Measurements from ENCODE around the gene PRKCH. TPM values are rescaled to one million over a fixed set of nuclear protein-coding genes. Genes with fewer than 3 reads are reported as not detected.

Gene PRKCH
- total RNA-seq, 3 donors from 2014 or later: 109 to 141 (median 134) TPM

DNA sequence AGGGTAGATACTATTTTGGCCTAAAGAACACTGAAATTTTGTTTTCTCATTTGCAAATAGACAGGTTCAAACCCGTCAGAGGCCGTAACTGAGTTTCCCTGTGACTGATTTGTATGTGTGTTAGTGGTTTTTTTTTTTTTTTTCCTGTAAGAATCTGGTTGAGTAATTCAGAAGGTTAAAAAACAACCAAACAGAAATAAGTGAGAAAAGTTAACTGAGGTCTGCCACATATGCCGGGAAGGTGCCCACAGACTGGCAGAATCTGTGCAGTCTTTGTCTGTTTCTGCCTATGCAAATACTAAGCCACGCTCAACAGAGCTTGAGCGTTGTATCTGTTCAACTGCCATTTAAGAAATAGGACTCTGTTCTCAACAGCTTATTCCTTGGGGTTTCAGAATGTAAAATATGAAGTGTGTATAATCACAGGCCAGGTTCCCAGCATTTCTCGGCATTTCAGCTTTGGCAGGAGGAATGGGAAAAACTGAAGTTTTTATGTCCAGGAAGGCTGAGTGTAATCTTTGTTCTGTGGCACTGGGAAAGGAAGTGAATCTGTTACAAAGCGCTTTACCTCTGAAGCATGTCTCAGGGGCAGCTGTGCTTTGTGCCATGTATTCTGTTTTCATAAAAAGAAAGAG lies 181.9 kb downstream of the PRKCH start:
- Mint-ChIP-seq H3K36me3 (ENCODE audit: insufficient read depth) (peaks cover 44% of the 10 kb centered on the region), H3K4me1 (ENCODE audit: low read depth) (peaks cover 95% of the 10 kb centered on the region), H3K27me3 (ENCODE audit: low read depth) (no peaks in the 10 kb centered on the region), H3K4me3 (peak overlapping the region; percentile 66), H3K9me3 (peaks cover 3% of the 10 kb centered on the region)
- DNase-seq (peak; percentile 55), ATAC-seq (peak; percentile 87 to 89)

- H3K4me1 Mint-ChIP-seq (ENCODE audit: low read depth): peaks cover 93% of the 10 kb centered on the region
- no peaks in the 10 kb centered on the region for H3K27me3 Mint-ChIP-seq (ENCODE audit: low read depth)
- H3K36me3 Mint-ChIP-seq (ENCODE audit: insufficient read depth): peaks cover 41% of the 10 kb centered on the region
- H3K9me3 Mint-ChIP-seq: peaks cover 3% of the 10 kb centered on the region
- ATAC-seq (no peak), DNase-seq (no peak)
- no peak overlapping the region for H3K4me3 Mint-ChIP-seq
These were observed 183.5 kb downstream of the PRKCH start for GRCh38 chr14:61504901-61505300.

GRCh38 chr14:61505815-61506809 lies 184.7 kb downstream of the PRKCH start:
- H3K9me3 Mint-ChIP-seq: peaks cover 3% of the 10 kb centered on the region
- no peak overlapping the region for H3K4me3 Mint-ChIP-seq
- H3K36me3 Mint-ChIP-seq (ENCODE audit: insufficient read depth): peaks cover 43% of the 10 kb centered on the region
- no peaks in the 10 kb centered on the region for H3K27me3 Mint-ChIP-seq (ENCODE audit: low read depth)
- H3K4me1 Mint-ChIP-seq (ENCODE audit: low read depth): peaks cover 96% of the 10 kb centered on the region
- DNase-seq (no peak), ATAC-seq (no peak)

GRCh38 chr14:61508526-61508925 lies 187.1 kb downstream of the PRKCH start:
- H3K4me3 Mint-ChIP-seq: no peak overlapping the region

GRCh38 chr14:61510736-61511557 lies 189.6 kb downstream of the PRKCH start:
- peaks cover 90% of the 10 kb centered on the region for H3K4me1 Mint-ChIP-seq (ENCODE audit: low read depth)
- no peaks in the 10 kb centered on the region for H3K9me3 Mint-ChIP-seq
- peak overlapping the region; percentile 46 for H3K4me3 Mint-ChIP-seq
- peaks cover 40% of the 10 kb centered on the region for H3K36me3 Mint-ChIP-seq (ENCODE audit: insufficient read depth)
- H3K27me3 Mint-ChIP-seq (ENCODE audit: low read depth): no peaks in the 10 kb centered on the region
- ATAC-seq (peak; percentile 36 to 43), DNase-seq (peak; percentile 20)

More at GRCh38 chr14:61508526-61508925, 187.1 kb downstream of the PRKCH start:
- DNase-seq (no peak), ATAC-seq (no peak)
- Mint-ChIP-seq H3K27me3 (ENCODE audit: low read depth) (no peaks in the 10 kb centered on the region), H3K9me3 (peaks cover 3% of the 10 kb centered on the region), H3K36me3 (ENCODE audit: insufficient read depth) (peaks cover 45% of the 10 kb centered on the region), H3K4me1 (ENCODE audit: low read depth) (peaks cover 93% of the 10 kb centered on the region)

- Mint-ChIP-seq H3K4me3 (peak overlapping the region; percentile 46), H3K27me3 (ENCODE audit: low read depth) (no peaks in the 10 kb centered on the region), H3K36me3 (ENCODE audit: insufficient read depth) (peaks cover 42% of the 10 kb centered on the region), H3K4me1 (ENCODE audit: low read depth) (peaks cover 90% of the 10 kb centered on the region), H3K9me3 (no peaks in the 10 kb centered on the region)
- ATAC-seq (peak; percentile 82 to 86), DNase-seq (peak; percentile 63)
These were observed 190.2 kb downstream of the PRKCH start for GRCh38 chr14:61511558-61511948.

- Mint-ChIP-seq H3K27me3 (ENCODE audit: low read depth) (no peaks in the 10 kb centered on the region), H3K4me3 (peak overlapping the region; percentile 46), H3K4me1 (ENCODE audit: low read depth) (peaks cover 90% of the 10 kb centered on the region), H3K9me3 (no peaks in the 10 kb centered on the region), H3K36me3 (ENCODE audit: insufficient read depth) (peaks cover 41% of the 10 kb centered on the region)
- DNase-seq (no peak), ATAC-seq (peak; percentile 19 to 38)
These were observed 190.9 kb downstream of the PRKCH start for GRCh38 chr14:61512026-61512834.

- Mint-ChIP-seq H3K9me3 (no peaks in the 10 kb centered on the region), H3K4me3 (no peak overlapping the region), H3K4me1 (ENCODE audit: low read depth) (peaks cover 86% of the 10 kb centered on the region), H3K27me3 (ENCODE audit: low read depth) (no peaks in the 10 kb centered on the region), H3K36me3 (ENCODE audit: insufficient read depth) (peaks cover 29% of the 10 kb centered on the region)
- DNase-seq (no peak), ATAC-seq (no peak)
These were observed 192.8 kb downstream of the PRKCH start for GRCh38 chr14:61513986-61514830.

DNA sequence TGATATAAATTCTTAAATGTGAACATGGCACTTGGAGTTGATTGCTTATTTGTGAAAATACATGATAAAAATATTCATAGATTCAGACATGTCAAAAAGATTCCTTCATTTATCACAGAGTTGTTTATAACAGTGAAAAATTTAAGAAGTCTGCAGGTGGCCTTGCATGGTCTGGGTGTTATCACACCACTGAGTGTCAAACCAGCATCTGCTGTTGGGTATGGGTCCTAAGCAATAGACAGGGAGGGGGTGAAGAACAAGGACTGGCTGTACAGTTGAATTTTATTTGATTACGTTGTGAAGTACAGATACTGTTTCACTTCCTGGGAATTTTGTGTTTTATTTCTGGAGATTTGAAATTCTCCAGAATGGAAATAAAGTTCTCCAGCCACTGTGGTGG lies 193.5 kb downstream of the PRKCH start:
- no peak for ATAC-seq
- Mint-ChIP-seq H3K9me3 (no peaks in the 10 kb centered on the region), H3K4me3 (no peak overlapping the region), H3K36me3 (ENCODE audit: insufficient read depth) (peaks cover 26% of the 10 kb centered on the region), H3K27me3 (ENCODE audit: low read depth) (no peaks in the 10 kb centered on the region), H3K4me1 (ENCODE audit: low read depth) (peaks cover 85% of the 10 kb centered on the region)
- no peak for DNase-seq

- Mint-ChIP-seq H3K4me1 (ENCODE audit: low read depth) (peaks cover 84% of the 10 kb centered on the region), H3K4me3 (no peak overlapping the region), H3K9me3 (no peaks in the 10 kb centered on the region), H3K36me3 (ENCODE audit: insufficient read depth) (peaks cover 27% of the 10 kb centered on the region), H3K27me3 (ENCODE audit: low read depth) (no peaks in the 10 kb centered on the region)
- DNase-seq: no peak
- no peak for ATAC-seq
These were observed 194.2 kb downstream of the PRKCH start for GRCh38 chr14:61515436-61516117.

- Mint-ChIP-seq H3K4me1 (ENCODE audit: low read depth) (peaks cover 81% of the 10 kb centered on the region), H3K36me3 (ENCODE audit: insufficient read depth) (peaks cover 25% of the 10 kb centered on the region), H3K9me3 (no peaks in the 10 kb centered on the region), H3K4me3 (no peak overlapping the region), H3K27me3 (ENCODE audit: low read depth) (no peaks in the 10 kb centered on the region)
- DNase-seq (no peak), ATAC-seq (no peak)
These were observed 194.9 kb downstream of the PRKCH start for GRCh38 chr14:61516118-61516743.
